Small intestine (tissue), 7 donors: Measurements from ENCODE around the gene C1orf167. TPM values are rescaled to one million over a fixed set of nuclear protein-coding genes. Genes with fewer than 3 reads are reported as not detected.

Source experiments
- DNase-seq, 2 donors: peaks; one replicate each; pipeline versions ENCODE4 v3.0.0 to v3.0.0-alpha.2; 2013
- FAIRE-seq: peaks from 2 replicates; lab custom pipeline; 2012; peaks lifted over from hg19 to GRCh38; lab: Jason Lieb, UNC
- H3K27ac ChIP-seq, 3 donors: one replicate each; pipeline ENCODE4 v1.5.1; 2013; ENCODE audit warnings: low read length in 2 of 3, mild to moderate bottlenecking in 2 of 3, control low read depth in 1 of 3, inconsistent platforms in 1 of 3, low read depth in 1 of 3, moderate library complexity in 1 of 3
- H3K27me3 ChIP-seq, 3 donors: one replicate each; pipeline ENCODE4 v1.6.1; 2013; ENCODE audit warnings: low read length in 3 of 3, inconsistent platforms in 1 of 3; ENCODE audit not compliant: control insufficient read depth in 3 of 3, insufficient read depth in 3 of 3
- H3K36me3 ChIP-seq, 3 donors: one replicate each; pipeline ENCODE4 v1.6.1; 2013; ENCODE audit warnings: low read length in 3 of 3, inconsistent platforms in 1 of 3, low read depth in 1 of 3, mild to moderate bottlenecking in 1 of 3, moderate library complexity in 1 of 3; ENCODE audit not compliant: control insufficient read depth in 3 of 3, insufficient read depth in 2 of 3
- H3K4me1 ChIP-seq, 3 donors: one replicate each; pipeline ENCODE4 v1.6.1; 2013; ENCODE audit warnings: low read length in 2 of 3, inconsistent platforms in 1 of 3, low read depth in 1 of 3, mild to moderate bottlenecking in 1 of 3, moderate library complexity in 1 of 3; ENCODE audit not compliant: control insufficient read depth in 3 of 3, insufficient read depth in 2 of 3
- H3K4me3 ChIP-seq, 3 donors: one replicate each; pipeline ENCODE4 v1.5.1; 2013; ENCODE audit warnings: low read length in 3 of 3, control low read depth in 1 of 3, inconsistent platforms in 1 of 3, low read depth in 1 of 3, mild to moderate bottlenecking in 1 of 3, moderate library complexity in 1 of 3
- H3K9me3 ChIP-seq, 2 donors: one replicate each; pipeline ENCODE4 v1.6.1; 2013; ENCODE audit warnings: low read depth in 1 of 2, low read length in 1 of 2; ENCODE audit not compliant: control insufficient read depth in 2 of 2, insufficient read depth in 1 of 2
- WGBS, 3 donors: extraction: QIAGEN DNeasy Blood & Tissue Kit; methylation state at CpG; one replicate each; pipeline ENCODE4 v1.1.7; 2013; 5-methylcytosine and 5-hydroxymethylcytosine counted together
- polyA plus RNA-seq, 4 donors: library from polyadenylated mRNA; stranded (reverse) in 3 of 4; unstranded in 1 of 4; fragments of 200-250 nt in 3 of 4; fragments of 120-200 nt in 1 of 4; gene quantifications; one replicate each; pipeline versions ENCODE4 v1.2.1 to v1.2.3, GENCODE V29; 2013
- donor health status: healthy with polysubstance abuse.
- donor health status: control.
- donor health status: control.
- donor health status: Bipolar disorder and iron deficiency.
- donor health status: healthy.

The C1orf167 gene
- polyA plus RNA-seq, 4 donors: 0.10 to 2.4 (median 1.4) TPM

DNA sequence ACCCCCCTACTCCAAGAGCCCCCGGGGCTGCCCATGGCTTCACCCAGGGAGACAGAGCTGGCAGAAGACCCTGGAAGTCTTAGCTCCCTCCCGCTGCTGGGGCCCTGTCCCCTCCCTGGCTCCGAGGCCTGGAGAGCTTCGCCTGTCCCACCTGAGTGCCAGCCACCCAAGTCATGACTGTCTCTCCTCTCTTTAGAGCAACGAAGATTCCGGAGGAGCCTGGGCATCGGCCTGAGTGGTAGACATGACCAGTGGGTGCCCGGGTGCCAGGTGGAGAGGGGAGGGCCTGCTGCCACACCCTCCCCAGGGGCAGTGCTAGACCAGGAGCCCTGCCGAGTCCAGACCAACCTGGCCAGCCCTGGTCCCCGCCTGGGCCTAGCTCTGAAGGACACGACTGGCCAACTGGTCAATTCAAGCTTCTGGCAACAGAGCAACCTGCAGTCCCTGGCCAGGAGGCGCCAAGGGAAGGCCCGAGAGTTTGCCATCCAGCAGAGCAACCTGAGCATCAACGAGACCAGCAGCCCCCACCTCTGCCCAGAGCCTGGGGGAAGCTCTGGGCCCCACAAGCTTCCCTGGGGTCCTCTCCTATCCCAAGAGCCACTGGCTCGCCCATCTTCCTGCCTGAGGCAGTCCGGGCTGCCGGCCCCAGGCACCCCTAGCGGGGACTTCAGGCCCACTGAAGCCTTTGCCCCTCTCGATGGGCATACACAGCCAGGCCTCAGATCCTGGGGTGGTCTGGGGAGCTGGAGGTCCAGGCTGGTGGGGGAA lies 3.9 kb downstream of the C1orf167 start:
- Histone ChIP-seq H3K9me3 (no peaks in the 10 kb centered on the region), H3K27ac (no peak overlapping the region), H3K4me1 (no peaks in the 10 kb centered on the region), H3K4me3 (no peak overlapping the region), H3K27me3 (peaks cover 0 to 16% (median 2%) of the 10 kb centered on the region in 3 donors), H3K36me3 (no peaks in the 10 kb centered on the region)
- WGBS, 3 donors: 76 to 86% (median 83%) methylated on average over 18 to 19 of the region's 19 CpGs
- no peak for DNase-seq
- FAIRE-seq: no peak

DNA sequence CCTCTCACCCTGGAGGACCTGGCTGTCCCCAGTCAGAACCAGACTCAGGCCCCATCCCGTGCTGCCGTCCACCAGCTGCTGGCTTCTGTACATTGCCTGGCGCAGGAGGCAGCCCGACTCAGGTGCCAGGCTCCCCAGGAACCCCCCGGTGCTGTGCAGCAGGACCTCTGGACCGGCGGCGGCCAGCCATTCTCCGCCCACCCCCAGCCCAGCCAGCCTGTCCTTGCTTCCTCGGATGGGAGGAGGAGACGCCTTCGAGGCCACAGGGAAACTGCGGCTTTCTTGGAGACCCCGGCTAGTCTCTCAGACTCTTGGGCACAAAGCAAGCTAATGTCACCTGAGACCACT lies 4.4 kb downstream of the C1orf167 start:
- DNase-seq (no peak), FAIRE-seq (no peak)
- H3K27me3 ChIP-seq: peaks cover 0 to 12% (median 2%) of the 10 kb centered on the region in 3 donors
- WGBS, 3 donors: 68 to 80% (median 76%) methylated on average over 14 of the region's 14 CpGs
- H3K9me3 ChIP-seq: no peaks in the 10 kb centered on the region
- H3K27ac ChIP-seq: no peak overlapping the region
- no peaks in the 10 kb centered on the region for H3K36me3 ChIP-seq
- no peak overlapping the region for H3K4me3 ChIP-seq
- H3K4me1 ChIP-seq: no peaks in the 10 kb centered on the region

DNA sequence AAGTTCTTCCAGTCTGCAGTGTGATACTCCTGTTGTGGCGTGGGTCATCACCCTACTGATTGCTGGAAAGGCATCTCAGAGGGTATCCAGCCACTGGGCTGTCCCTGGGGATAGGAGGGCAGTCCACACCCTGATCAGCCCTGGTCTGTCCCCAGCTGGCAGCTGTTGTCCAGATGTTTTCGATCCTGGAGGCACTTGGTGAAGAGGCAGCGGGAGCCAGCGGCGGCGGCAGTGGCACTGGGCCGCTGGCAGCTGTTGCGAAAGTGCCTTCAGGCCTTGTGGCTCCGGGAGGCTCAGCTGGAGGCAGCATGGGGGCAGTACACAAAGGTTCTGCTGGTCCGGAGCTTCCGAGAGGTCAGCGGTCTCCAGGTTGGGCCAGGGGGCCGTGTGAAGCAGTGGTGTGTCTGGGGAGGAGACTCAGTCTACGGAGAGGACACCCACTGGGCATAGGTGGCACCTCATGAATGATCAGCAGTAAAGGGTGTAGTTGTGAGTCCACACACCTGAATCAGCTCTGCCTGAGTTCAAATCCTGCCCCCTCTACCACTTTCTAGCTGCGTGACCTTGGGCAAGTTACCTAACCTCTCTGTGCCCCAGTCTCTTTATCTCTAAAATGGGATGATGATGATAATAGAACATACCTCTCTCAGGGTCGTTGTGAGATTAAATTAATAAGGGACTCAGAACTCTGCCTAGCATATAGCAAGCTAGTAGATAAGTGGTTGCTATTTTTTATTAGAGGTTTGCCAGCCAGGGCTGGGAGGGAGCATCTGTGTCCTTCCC lies 6.1 kb downstream of the C1orf167 start:
- Histone ChIP-seq H3K4me1 (no peaks in the 10 kb centered on the region), H3K4me3 (no peak overlapping the region), H3K27ac (no peak overlapping the region), H3K9me3 (no peaks in the 10 kb centered on the region), H3K27me3 (no peaks in the 10 kb centered on the region), H3K36me3 (no peaks in the 10 kb centered on the region)
- DNase-seq: no peak
- 68 to 75% (median 69%) methylated on average over 16 of the region's 16 CpGs for WGBS, 3 donors
- FAIRE-seq: no peak

DNA sequence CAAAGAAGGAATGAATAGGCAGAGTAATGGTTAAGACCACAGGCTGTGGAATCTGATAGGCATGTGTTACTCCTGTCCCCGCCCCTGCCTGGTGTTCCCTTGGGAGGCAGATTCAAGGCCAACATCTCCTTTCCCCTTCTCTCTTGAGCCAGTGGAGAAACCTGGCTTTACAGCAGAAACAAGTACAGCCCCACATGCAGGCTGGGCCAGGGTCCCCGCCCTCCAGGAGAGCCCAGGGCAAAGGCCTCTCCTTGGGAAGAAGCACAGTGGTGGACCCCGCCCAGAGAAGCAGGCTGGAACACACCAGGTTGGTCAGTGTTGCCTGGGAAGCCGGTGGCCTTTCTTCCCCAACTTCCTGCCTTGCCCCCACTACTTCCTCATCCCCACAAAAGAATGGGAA lies 6.8 kb downstream of the C1orf167 start:
- DNase-seq: no peak
- no peaks in the 10 kb centered on the region for H3K9me3 ChIP-seq

DNA sequence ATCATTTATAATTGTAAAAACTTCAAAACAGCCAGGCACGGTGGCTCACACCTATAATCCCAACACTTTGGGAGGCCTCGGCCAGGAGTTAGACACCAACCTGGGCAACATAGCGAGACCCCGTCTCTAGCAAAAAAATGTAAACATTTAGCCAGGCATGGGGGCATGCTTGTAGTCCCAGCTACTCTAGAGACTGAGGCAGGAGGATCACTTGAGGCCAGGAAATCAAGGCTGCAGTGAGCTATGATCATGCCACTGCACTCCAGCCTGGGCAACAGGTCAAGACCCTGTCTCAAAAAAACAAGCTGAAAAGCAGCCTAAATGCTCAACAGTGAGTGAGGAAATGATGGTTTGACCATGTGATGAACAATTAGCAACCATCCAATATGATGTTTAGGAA lies 7.3 kb downstream of the C1orf167 start:
- H3K4me3 ChIP-seq: no peak overlapping the region
- H3K4me1 ChIP-seq: no peaks in the 10 kb centered on the region
- H3K27ac ChIP-seq: no peak overlapping the region
- H3K36me3 ChIP-seq: no peaks in the 10 kb centered on the region
- no peaks in the 10 kb centered on the region for H3K27me3 ChIP-seq
- no peaks in the 10 kb centered on the region for H3K9me3 ChIP-seq
- no peak for FAIRE-seq
- no peak for DNase-seq
- 73 to 75% (median 74%) methylated on average over 4 of the region's 4 CpGs for WGBS, 3 donors

More for the DNA sequence above, 6.8 kb downstream of the C1orf167 start:
- Histone ChIP-seq H3K4me1 (no peaks in the 10 kb centered on the region), H3K27me3 (no peaks in the 10 kb centered on the region), H3K36me3 (no peaks in the 10 kb centered on the region), H3K4me3 (no peak overlapping the region), H3K27ac (no peak overlapping the region)
- WGBS, 3 donors: 19 to 43% (median 22%) methylated on average over 4 of the region's 4 CpGs
- no peak for FAIRE-seq

DNA sequence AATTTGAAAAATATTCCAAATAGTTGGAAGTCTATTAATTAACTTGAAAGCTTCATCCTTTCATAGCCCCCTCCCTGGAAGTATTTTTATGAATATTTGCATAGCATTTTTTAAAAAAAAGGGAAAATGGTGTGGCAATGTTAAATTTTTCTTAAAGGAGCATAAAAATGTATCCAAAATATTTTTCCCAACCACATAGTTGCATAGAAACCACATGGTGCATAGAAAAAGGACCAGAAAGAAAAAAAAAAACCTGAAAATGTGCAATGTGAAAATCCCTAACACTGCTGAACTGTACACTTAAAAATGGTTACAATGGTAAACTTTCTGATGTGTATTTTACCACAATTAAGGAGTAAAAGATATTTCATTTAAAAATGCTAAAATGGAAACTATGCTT lies 8.0 kb downstream of the C1orf167 start:
- Histone ChIP-seq H3K36me3 (no peaks in the 10 kb centered on the region), H3K27ac (no peak overlapping the region), H3K4me3 (no peak overlapping the region), H3K4me1 (no peaks in the 10 kb centered on the region), H3K9me3 (no peaks in the 10 kb centered on the region), H3K27me3 (no peaks in the 10 kb centered on the region)
- DNase-seq: no peak
- no peak for FAIRE-seq

DNA sequence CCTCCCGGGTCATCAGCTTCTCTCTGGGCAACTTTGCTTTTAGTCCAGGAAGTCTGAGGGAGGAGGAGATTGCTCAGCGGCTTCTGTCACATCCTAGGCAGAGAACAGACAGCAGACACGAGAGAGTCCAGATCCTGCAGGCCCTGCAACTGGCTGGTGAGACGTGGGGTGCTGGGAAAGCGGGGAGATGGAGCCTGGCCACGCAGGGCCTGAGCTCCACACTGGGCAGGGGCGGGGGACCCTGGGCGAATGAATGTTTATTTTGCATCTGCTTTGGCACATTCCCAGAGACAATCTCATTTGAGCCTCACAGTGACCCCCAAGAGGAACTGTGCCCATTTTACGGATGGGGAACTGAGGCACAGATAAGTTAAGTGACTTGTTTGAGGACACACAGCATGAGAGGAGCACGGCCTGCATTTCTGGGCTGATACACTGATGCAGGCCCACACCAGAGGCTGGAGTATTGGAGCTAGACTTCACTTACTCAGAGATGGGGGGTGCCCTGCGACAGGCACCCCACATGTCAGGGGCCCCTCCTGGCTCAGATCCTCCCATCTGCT lies 9.6 kb downstream of the C1orf167 start:
- Histone ChIP-seq H3K4me1 (no peaks in the 10 kb centered on the region), H3K4me3 (no peak overlapping the region), H3K27ac (no peak overlapping the region), H3K27me3 (no peaks in the 10 kb centered on the region), H3K9me3 (no peaks in the 10 kb centered on the region), H3K36me3 (no peaks in the 10 kb centered on the region)
- 60 to 63% (median 63%) methylated on average over 11 of the region's 11 CpGs for WGBS, 3 donors
- DNase-seq (no peak), FAIRE-seq (no peak)

DNA sequence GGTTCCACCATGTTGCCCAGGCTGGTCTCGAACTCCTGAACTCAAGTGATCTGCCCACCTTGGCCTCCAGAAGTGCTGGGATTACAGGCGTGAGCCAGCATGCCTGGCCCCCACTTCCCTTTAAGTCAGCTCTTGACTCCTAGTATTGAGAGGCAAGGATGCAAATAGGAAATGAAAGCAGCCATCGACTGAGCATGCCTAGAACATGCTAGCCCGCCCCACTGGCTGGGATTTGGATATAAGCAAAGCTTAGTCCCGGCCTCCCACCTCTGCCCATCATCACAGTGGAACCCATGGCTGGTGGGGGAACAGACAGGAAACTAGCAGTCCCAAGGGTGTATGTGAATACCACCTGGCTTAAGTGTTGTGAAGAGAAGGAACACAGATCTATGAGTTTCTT lies 10.5 kb downstream of the C1orf167 start:
- DNase-seq: no peak
- no peak overlapping the region for H3K27ac ChIP-seq
- no peaks in the 10 kb centered on the region for H3K9me3 ChIP-seq
- H3K27me3 ChIP-seq: no peaks in the 10 kb centered on the region
- no peaks in the 10 kb centered on the region for H3K4me1 ChIP-seq
- no peaks in the 10 kb centered on the region for H3K36me3 ChIP-seq
- 64 to 70% (median 70%) methylated on average over 5 of the region's 5 CpGs for WGBS, 3 donors
- FAIRE-seq: no peak
- H3K4me3 ChIP-seq: no peak overlapping the region
